Central memory CD4-positive, alpha-beta T cell (primary cell): ENCODE measurements around the gene SLCO1B3.

Experiments used
- DNase-seq: peaks from one replicate; pipeline ENCODE4 v3.0.0; 2022

Gene SLCO1B3

DNA sequence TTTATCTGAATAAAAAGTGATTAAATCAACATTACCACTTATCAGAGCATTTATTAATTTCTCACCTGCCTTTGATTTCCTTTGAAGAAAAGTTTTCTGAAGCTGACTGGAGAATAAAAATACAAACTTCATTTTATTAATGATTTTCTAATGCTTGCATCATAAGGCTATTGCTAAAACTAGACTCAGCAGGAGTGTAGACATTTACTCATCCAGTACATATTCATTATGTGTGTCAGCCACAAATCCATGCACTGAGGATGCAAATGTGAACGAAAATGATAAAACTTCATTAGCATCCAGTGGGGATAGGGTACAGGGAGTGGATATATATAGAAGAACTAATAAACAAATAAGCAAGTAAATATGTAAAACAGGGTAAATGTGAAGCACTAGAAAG is 74.6 kb downstream of the SLCO1B3 start:
- DNase-seq = no peak

DNA sequence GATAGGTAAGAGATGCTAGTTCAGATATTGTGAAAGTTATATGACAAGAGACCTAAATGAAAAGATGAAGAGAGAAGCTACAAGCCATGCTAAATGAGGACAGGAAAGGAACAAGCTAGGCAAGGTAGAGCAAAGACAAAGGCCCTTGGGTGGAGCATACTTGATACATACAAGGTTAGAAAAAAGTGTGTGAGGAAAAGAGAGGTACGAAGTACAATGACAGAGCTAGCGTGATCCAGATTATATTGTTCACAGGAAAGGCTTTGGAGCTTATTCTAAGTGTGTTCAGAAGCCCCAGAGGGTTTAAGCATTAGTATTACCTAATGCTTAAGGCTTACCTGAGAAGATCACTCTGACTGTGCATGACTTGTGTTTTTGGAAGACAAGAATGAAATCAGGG is 75.0 kb downstream of the SLCO1B3 start:
- no peak for DNase-seq

DNA sequence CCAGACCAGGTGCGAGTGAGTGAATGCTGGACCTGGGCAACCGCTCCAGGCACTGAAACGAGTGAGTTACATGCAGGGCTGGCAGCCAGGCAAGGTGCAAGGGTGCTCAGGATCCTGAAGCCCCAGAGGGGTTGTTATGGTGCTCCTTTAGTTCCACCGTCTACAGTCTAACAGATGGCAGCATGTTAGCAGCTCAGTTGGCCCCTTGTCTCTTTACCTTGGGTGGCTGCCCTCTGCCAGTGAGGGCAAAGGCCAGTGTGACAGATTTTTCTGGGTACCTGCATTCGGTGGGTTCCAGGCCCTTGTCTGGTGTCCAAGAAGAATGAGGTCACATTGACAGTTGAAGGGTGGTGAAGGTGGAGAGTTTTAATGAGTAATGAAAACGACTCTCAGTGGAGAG is 106.8 kb downstream of the SLCO1B3 start:
- DNase-seq = no peak

DNA sequence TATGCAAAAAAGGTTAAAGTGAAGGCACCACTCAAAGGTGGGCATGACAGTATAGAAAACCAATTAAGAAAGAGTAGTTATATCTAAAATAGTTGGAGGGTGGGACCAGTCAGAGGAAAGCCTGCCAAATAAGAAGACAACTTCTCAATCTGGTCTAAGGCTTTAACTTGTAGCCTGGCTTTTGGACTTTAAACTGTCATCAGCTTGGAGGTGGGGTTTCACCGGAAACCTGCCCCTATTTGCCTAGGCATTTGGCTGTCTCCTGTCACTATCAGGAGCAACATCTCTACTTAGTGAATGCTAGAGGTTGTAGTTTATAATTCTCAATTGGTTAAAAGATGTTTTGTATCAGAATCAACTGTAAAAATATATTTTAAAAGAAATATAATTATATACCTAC is 107.3 kb downstream of the SLCO1B3 start:
- no peak for DNase-seq

DNA sequence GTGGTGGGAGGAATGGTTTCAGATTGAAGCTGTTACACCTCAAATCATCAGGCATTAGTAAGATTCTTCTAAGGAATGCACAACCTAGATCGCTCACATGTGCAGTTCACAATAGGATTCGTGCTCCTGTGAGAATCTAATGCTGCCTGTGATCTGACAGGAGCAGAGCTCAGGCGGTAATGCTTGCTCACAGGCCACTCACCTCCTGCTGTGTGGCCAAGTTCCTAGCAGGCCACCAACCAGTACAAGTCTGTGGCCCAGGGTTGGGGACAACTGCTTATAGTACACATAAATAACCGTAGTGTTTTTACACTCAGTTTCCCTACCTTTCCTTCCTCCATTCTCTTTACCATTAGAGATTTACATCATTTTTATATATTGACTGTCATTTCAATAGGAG is 121.4 kb downstream of the SLCO1B3 start:
- no peak for DNase-seq

DNA sequence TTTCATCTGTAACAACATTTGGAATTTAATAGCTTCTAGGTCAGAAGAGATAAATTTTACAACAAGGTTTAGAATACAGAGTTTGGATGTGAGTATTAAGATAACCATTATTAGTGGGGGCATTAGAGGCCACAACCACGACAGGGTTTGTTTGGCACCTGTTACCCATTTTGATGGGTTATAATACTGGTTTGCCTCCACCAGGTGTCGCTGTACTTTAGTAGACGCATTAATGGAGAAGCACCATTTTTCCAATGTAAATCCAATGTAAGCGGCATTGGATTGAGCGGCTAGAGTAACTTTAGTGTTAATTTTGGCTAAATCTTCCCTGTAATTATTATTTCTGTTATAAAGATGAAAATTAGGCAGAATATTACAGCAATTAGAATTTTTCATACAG is 136.2 kb downstream of the SLCO1B3 start:
- no peak for DNase-seq

DNA sequence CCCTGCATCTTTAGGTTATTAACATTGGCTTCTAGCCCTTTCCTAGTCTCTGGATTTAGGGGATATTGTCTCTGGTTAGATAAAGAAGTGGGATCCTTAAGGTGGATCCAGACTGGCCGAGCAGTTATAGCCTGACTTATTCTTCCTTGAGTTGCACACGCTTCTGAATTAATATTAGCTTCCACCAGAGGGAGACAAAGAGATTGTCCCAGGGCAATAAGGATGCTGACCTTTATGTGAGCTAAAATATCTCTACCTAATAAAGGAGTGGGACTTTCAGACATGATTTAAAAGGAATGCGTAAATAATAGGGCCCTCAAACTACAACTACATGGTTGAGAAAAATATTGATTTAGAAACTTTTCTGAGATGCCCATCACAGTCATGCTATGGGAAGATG is 139.7 kb downstream of the SLCO1B3 start:
- no peak for DNase-seq

DNA sequence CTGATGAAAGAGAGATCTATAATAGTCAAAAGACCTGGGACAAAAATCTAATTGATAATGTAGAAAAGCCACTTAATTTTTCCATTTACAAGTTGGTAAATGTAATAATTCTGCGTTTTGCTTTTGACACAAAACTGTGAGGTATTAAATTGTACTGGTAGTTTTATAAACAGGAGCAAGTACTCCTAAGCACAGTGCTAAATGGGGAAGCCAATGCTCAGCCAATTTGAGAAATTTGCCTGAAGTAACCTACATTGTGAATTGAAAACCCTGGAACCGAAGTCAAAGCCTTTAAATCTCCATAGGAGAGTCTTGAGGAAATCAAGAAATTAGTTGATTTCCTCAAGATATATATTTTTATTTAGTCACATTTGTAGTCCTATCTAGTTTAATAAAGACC is 152.8 kb downstream of the SLCO1B3 start:
- no peak for DNase-seq

DNA sequence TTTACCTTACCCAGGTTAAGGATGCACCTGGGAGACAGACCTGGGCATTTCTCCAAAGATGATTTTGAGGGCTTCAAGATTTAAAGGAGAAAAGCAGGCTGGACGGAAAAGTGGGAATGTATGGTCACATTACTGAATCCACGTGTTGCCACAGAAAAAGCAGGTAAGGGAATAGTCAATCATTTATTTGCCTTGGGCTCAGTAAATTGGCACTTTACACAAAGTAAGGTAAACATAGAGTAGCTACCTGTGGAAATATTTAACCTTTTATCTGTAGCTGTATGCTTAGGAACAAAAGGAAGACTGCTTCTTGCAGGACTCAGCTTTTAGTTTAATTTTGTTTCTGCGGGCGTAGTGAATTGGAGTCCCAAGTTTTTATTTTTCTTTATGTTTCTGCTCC is 153.3 kb downstream of the SLCO1B3 start:
- no peak for DNase-seq
